Subcutaneous adipose tissue (tissue), 4 donors: ENCODE measurements around the gene BAZ1A. TPM values are rescaled to one million over a fixed set of nuclear protein-coding genes. Genes with fewer than 3 reads are reported as not detected.

Experiments used
- small RNA-seq: library from RNA; depleted of rRNA; stranded (forward); fragments of <200 nt; gene quantifications from one replicate; pipeline ENCODE3, GENCODE V24; 2016
- total RNA-seq, 4 donors: library from RNA; depleted of rRNA; stranded (reverse); fragments of >200 nt; gene quantifications; one replicate each; pipeline ENCODE4 v1.1.0, GENCODE V29; 2016
- TF ChIP-seq, protein P1 (sequence below): fragments of 450-650 bp; IDR thresholded peaks from one replicate; pipeline ENCODE4 v1.5.1; 2016; ENCODE audit warnings: low read depth, mild to moderate bottlenecking, control low read depth, antibody characterized with exemption, moderate library complexity

BAZ1A gene
- total RNA-seq, 4 donors from 2014 or later, result 35.7 to 73.9 (median 36.5) TPM

DNA sequence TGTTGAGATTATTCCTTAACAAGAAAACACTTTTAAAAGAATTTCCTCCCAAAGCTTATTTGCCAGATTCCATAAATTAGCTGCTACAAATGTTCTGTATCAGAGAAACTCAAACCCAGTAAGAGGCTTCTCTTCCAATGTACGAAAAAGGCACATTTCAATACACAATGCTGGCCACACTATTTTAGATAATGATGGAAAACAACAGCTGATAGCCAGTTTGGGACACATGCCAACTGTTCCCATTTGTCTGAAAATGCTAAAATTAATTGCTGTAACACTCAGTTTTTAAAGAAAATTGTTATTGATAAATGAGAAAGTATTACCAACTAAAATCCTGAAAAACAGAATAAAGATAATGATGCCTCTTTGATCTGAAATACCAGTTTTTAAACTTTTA, 165.2 kb downstream of the BAZ1A start:
- TF ChIP-seq, protein P1, sequence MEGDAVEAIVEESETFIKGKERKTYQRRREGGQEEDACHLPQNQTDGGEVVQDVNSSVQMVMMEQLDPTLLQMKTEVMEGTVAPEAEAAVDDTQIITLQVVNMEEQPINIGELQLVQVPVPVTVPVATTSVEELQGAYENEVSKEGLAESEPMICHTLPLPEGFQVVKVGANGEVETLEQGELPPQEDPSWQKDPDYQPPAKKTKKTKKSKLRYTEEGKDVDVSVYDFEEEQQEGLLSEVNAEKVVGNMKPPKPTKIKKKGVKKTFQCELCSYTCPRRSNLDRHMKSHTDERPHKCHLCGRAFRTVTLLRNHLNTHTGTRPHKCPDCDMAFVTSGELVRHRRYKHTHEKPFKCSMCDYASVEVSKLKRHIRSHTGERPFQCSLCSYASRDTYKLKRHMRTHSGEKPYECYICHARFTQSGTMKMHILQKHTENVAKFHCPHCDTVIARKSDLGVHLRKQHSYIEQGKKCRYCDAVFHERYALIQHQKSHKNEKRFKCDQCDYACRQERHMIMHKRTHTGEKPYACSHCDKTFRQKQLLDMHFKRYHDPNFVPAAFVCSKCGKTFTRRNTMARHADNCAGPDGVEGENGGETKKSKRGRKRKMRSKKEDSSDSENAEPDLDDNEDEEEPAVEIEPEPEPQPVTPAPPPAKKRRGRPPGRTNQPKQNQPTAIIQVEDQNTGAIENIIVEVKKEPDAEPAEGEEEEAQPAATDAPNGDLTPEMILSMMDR, result no peak

DNA sequence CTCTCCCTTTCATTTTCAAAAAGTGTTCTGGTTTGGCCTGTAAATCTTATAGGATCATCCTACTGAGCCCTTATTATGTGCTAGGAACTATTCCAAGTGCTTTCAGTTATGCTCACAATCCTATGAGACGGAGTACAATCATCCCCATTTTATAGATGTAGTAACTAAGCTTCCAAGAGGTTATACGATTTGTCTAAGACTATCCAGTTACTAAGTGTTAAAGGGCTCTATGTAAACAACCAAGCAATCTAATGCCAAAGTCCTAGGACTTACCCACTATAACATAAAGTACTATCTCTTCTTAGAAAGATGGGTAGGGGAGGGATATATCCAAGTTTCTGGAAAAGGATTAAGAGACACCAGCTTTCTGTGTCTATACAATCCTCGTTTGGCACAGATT, 167.4 kb downstream of the BAZ1A start:
- TF ChIP-seq, protein P1, result no peak

Small RNAs within 50 kb of the gene (small RNA-seq; reads per million reads assigned to genes)
- not detected for gene AL121603.1
- gene RNU7-41P, result not detected

Other genes with a start within 250 kb of the BAZ1A start
- 100 to 1,000 TPM in 3 of 4 donors, 10 to 100 TPM in 1; 68.6 to 211 (median 156) TPM for gene SNX6, start 245.2 kb downstream of the BAZ1A start, total RNA-seq
- 100 to 1,000 TPM in 1 of 4 donors, 10 to 100 TPM in 3; 42.3 to 116 (median 75.1) TPM for gene CFL2, start 160.8 kb downstream of the BAZ1A start, total RNA-seq
- gene SRP54, start 107.6 kb upstream of the BAZ1A start, total RNA-seq, result 10 to 100 TPM; 39.2 to 51.8 (median 45.3) TPM
- gene FAM177A1, start 170.9 kb upstream of the BAZ1A start, total RNA-seq, result 10 to 100 TPM; 23.3 to 58.6 (median 40.5) TPM
- 10 to 100 TPM; 26.9 to 50.2 (median 30.4) TPM for gene PPP2R3C, start 246.6 kb upstream of the BAZ1A start, total RNA-seq
- 10 to 100 TPM; 15.6 to 27.4 (median 22.1) TPM for gene PRORP, start 247.2 kb upstream of the BAZ1A start, total RNA-seq